GM21717 (cell line): ENCODE measurements around the gene SPATA31A5.
"Not testable (repeated sequence)": the region's sequence is repeated elsewhere in the genome, so short reads cannot be mapped to it uniquely, and the experiment has no call there.

Experiments
- ATAC-seq: cut with Tn5 transposase; IDR thresholded peaks from one replicate; pipeline ENCODE4 v1.9.1; 2021; ENCODE audit warnings: mild to moderate bottlenecking, moderate library complexity; ENCODE audit not compliant: unreplicated experiment

SPATA31A5 gene

DNA sequence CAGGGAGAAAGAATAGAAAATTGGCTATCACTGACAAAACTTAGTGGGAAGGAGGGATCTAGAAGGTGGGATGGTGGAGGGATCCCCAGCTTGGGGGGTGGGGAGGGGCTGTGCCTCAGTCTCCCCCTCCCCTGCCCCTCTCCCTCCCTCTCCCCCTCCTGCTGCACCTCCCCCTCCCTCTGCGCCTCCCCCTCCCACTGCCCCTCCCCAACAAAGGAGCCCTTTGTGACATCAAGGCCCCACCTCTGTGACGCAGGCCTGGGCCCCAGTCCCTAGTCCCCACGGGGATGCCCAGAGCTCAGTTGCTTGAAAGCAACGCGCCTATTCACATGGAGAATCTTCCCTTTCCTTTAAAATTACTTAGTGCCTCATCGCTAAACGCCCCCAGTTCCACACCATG lies at the start of gene SPATA31A5:
Gene SPATA31A5 (plus strand): TSS at position 301 of the 400 bp plus-strand sequence. CDS start 29 bp downstream, at position 330.
- ATAC-seq: not testable (repeated sequence)

DNA sequence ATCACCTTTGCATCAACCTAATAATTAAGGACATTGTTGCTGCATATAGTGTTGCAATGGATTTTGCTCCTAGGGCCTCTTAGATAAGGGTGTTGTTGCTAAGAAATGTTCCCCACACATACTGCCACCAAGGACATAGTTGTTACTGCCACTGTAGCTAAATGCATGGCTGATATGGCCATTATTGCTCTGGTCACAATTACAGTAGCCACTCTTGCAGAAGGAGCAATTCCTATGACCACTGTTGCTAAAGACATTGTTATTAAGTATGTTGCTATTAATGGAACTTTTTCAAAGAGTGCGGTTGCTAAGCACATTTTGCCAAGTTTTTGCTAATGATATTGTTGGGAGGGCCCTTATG lies 48.8 kb downstream of the SPATA31A5 start:
- not testable (repeated sequence) for ATAC-seq

DNA sequence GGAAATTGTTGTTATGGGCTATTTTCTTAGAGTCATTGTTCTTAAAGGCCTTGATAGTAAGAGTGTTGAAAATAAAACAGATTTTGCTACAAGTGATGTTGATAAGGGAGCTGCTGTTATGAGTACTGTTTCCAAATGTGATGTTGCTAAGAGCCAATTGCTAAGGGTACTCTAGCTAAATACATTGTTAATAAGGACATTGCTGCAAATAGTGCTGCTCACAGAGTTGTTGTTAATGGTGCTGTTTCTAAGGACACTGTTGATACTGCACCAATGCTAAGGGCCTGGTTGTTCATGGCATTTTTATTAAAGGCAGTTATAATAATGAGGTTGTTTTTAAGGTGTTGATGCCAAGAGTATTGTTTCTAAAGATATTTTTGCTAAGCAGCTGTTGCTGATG lies 52.2 kb downstream of the SPATA31A5 start:
- ATAC-seq: not testable (repeated sequence)
